Left ventricle myocardium inferior (tissue), 1 donor: ENCODE results near the gene ST6GALNAC3. TPM values are rescaled to one million over a fixed set of nuclear protein-coding genes. Genes with fewer than 3 reads are reported as not detected.

Source experiments
- DNase-seq: peaks from one replicate; pipeline ENCODE4 v3.0.0-alpha.2; 2020
- H3K27ac ChIP-seq: fragments of 200-600 bp; replicated peaks from 2 replicates; pipeline ENCODE4 v1.8.0; 2021
- H3K27me3 ChIP-seq: fragments of 200-600 bp; 2 replicates; pipeline ENCODE4 v1.8.0; 2021; ENCODE audit warnings: low read depth
- H3K36me3 ChIP-seq: fragments of 200-600 bp; 2 replicates; pipeline ENCODE4 v1.8.0; 2021
- H3K4me1 ChIP-seq: fragments of 200-600 bp; 2 replicates; pipeline ENCODE4 v1.8.0; 2021
- H3K4me3 ChIP-seq: fragments of 200-600 bp; 2 replicates; pipeline ENCODE4 v1.8.0; 2021; ENCODE audit warnings: mild to moderate bottlenecking, moderate library complexity
- H3K9me3 ChIP-seq: fragments of 200-600 bp; replicated peaks from 2 replicates; pipeline ENCODE4 v1.8.0; 2021
- CTCF ChIP-seq: fragments of 200-600 bp; IDR thresholded peaks from 2 replicates; pipeline ENCODE4 v1.8.0; 2021; ENCODE audit warnings: antibody characterized with exemption, mild to moderate bottlenecking, borderline replicate concordance
- intact Hi-C: fragments of 100-400 bp; cut with micrococcal nuclease; formaldehyde crosslinking; loops from one replicate; pipeline ENCODE4 v1.11.0; 2022
- total RNA-seq: library from RNA; stranded (reverse); fragmentation: NEBNext Ultra II Directional; extraction: Animal tissue kit (Norgen Biotek cat#: 25700); gene quantifications from one replicate; pipeline ENCODE4 v1.2.1, GENCODE V29; 2021
- donor health status: DM: no; HTN: yes; CAD: no; lungs with severe emphysema.

Gene ST6GALNAC3
- total RNA-seq, 1 donor from 2014 or later, result 4.5 TPM

GRCh38 chr1:76137746-76138145 lies 63.2 kb downstream of the ST6GALNAC3 start:
- H3K27ac ChIP-seq, result peak overlapping the region; percentile 88
- intact Hi-C loops, result no loop called here
- H3K9me3 ChIP-seq, result no peaks in the 10 kb centered on the region
- no peaks in the 10 kb centered on the region for H3K36me3 ChIP-seq
- H3K27me3 ChIP-seq, result no peaks in the 10 kb centered on the region
- TF ChIP-seq CTCF, result no peak
- H3K4me3 ChIP-seq, result no peak overlapping the region
- no peak for DNase-seq
- H3K4me1 ChIP-seq, result peaks cover 58% of the 10 kb centered on the region

GRCh38 chr1:76138217-76138616 lies 63.7 kb downstream of the ST6GALNAC3 start:
- H3K27ac ChIP-seq, result peak overlapping the region; percentile 88
- no peak for DNase-seq
- intact Hi-C loops, result no loop called here
- H3K27me3 ChIP-seq, result no peaks in the 10 kb centered on the region
- H3K9me3 ChIP-seq, result no peaks in the 10 kb centered on the region
- no peak overlapping the region for H3K4me3 ChIP-seq
- no peak for TF ChIP-seq CTCF
- peaks cover 62% of the 10 kb centered on the region for H3K4me1 ChIP-seq
- H3K36me3 ChIP-seq, result no peaks in the 10 kb centered on the region

GRCh38 chr1:76140227-76140626 lies 65.7 kb downstream of the ST6GALNAC3 start:
- H3K27ac ChIP-seq, result peak overlapping the region; percentile 80
- no peaks in the 10 kb centered on the region for H3K36me3 ChIP-seq
- H3K4me1 ChIP-seq, result peaks cover 62% of the 10 kb centered on the region
- H3K27me3 ChIP-seq, result no peaks in the 10 kb centered on the region
- no peak for TF ChIP-seq CTCF
- no peak for DNase-seq
- no peak overlapping the region for H3K4me3 ChIP-seq
- intact Hi-C loops, result no loop called here
- H3K9me3 ChIP-seq, result no peaks in the 10 kb centered on the region

GRCh38 chr1:76141929-76142328 lies 67.4 kb downstream of the ST6GALNAC3 start:
- no peak for DNase-seq
- no peak for TF ChIP-seq CTCF
- no peaks in the 10 kb centered on the region for H3K27me3 ChIP-seq
- no peak overlapping the region for H3K4me3 ChIP-seq
- H3K36me3 ChIP-seq, result no peaks in the 10 kb centered on the region
- H3K4me1 ChIP-seq, result peaks cover 50% of the 10 kb centered on the region
- no peaks in the 10 kb centered on the region for H3K9me3 ChIP-seq
- intact Hi-C loops, result no loop called here
- H3K27ac ChIP-seq, result no peak overlapping the region

GRCh38 chr1:76142771-76143540 lies 68.4 kb downstream of the ST6GALNAC3 start:
- no peaks in the 10 kb centered on the region for H3K27me3 ChIP-seq
- no peak for TF ChIP-seq CTCF
- H3K27ac ChIP-seq, result no peak overlapping the region
- H3K9me3 ChIP-seq, result no peaks in the 10 kb centered on the region
- no peaks in the 10 kb centered on the region for H3K36me3 ChIP-seq
- DNase-seq, result no peak
- no peak overlapping the region for H3K4me3 ChIP-seq
- peaks cover 47% of the 10 kb centered on the region for H3K4me1 ChIP-seq
- intact Hi-C loops, result no loop called here
